Measurements from ENCODE around the gene ABI3BP. TPM values are rescaled to one million over a fixed set of nuclear protein-coding genes. Genes with fewer than 3 reads are reported as not detected.

The ABI3BP gene
- total RNA-seq, 3 donors from 2014 or later = 13.5 to 70.8 (median 47.0) TPM

- intact Hi-C loops (cut with DNase I, micrococcal nuclease) = no loop called here
- H3K4me1 ChIP-seq (ENCODE audit: low read depth) = no peaks in the 10 kb centered on the region
- no peaks in the 10 kb centered on the region for H3K9me3 ChIP-seq
- no peaks in the 10 kb centered on the region for H3K36me3 ChIP-seq (ENCODE audit: low read depth)
- no peak overlapping the region for H3K4me3 ChIP-seq
- ATAC-seq = no peak
- no peak for DNase-seq
- TF ChIP-seq CTCF (IDR thresholded peaks at IDR 0.05) = no peak
These were observed 81.3 kb downstream of the ABI3BP start for GRCh38 chr3:100911956-100912355.

GRCh38 chr3:100910986-100911385, 82.2 kb downstream of the ABI3BP start:
- no peak for TF ChIP-seq CTCF (IDR thresholded peaks at IDR 0.05)
- intact Hi-C loops (cut with DNase I, micrococcal nuclease) = no loop called here
- ATAC-seq (no peak), DNase-seq (no peak)
- no peak overlapping the region for H3K4me3 ChIP-seq
- H3K4me1 ChIP-seq (ENCODE audit: low read depth) = no peaks in the 10 kb centered on the region
- no peaks in the 10 kb centered on the region for H3K36me3 ChIP-seq (ENCODE audit: low read depth)
- H3K9me3 ChIP-seq = no peaks in the 10 kb centered on the region

- no peak for ATAC-seq
- intact Hi-C loops (cut with DNase I, micrococcal nuclease) = no loop called here
- Histone ChIP-seq H3K36me3 (ENCODE audit: low read depth) (no peaks in the 10 kb centered on the region), H3K4me1 (ENCODE audit: low read depth) (no peaks in the 10 kb centered on the region), H3K9me3 (no peaks in the 10 kb centered on the region), H3K4me3 (no peak overlapping the region)
- TF ChIP-seq CTCF (IDR thresholded peaks at IDR 0.05) = no peak
- no peak for DNase-seq
These were observed 90.6 kb downstream of the ABI3BP start for GRCh38 chr3:100902572-100902971.

- H3K4me3 ChIP-seq = no peak overlapping the region
These were observed 92.4 kb downstream of the ABI3BP start for GRCh38 chr3:100900671-100901335.

GRCh38 chr3:100899440-100900091, 93.7 kb downstream of the ABI3BP start:
- intact Hi-C loops (cut with DNase I, micrococcal nuclease) = no loop called here
- Histone ChIP-seq H3K9me3 (no peaks in the 10 kb centered on the region), H3K36me3 (ENCODE audit: low read depth) (no peaks in the 10 kb centered on the region), H3K4me3 (no peak overlapping the region), H3K4me1 (ENCODE audit: low read depth) (no peaks in the 10 kb centered on the region)
- no peak for ATAC-seq
- TF ChIP-seq CTCF (IDR thresholded peaks at IDR 0.05) = no peak
- DNase-seq = no peak

More at GRCh38 chr3:100900671-100901335, 92.4 kb downstream of the ABI3BP start:
- DNase-seq = no peak
- intact Hi-C loops (cut with DNase I, micrococcal nuclease) = no loop called here
- no peaks in the 10 kb centered on the region for H3K9me3 ChIP-seq
- no peak for ATAC-seq
- no peak for TF ChIP-seq CTCF (IDR thresholded peaks at IDR 0.05)
- H3K4me1 ChIP-seq (ENCODE audit: low read depth) = no peaks in the 10 kb centered on the region
- no peaks in the 10 kb centered on the region for H3K36me3 ChIP-seq (ENCODE audit: low read depth)
